ENCODE data around the gene ADPRM.
"Not testable (repeated sequence)": the region's sequence is repeated elsewhere in the genome, so short reads cannot be mapped to it uniquely, and the experiment has no call there.

DNA sequence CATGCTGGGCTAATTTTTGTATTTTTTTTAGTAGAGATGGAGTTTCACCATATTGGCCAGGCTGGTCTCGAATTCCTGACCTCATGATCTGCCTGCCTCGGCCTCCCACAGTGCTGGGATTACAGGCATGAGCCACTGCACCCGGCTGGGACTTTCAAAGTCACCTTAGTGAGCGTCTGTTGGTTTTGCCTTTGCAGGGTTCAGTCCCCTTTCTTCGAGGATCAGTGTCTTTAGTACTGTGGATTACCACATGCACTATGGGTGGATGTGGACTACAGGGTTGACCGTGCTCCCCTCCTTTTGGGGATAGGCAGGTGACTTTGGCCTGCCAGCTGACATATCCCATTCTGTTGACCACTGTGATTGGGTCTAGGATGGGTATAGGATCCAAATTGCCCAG, 34.7 kb downstream of the ADPRM start:
- TF ChIP-seq, protein P1, sequence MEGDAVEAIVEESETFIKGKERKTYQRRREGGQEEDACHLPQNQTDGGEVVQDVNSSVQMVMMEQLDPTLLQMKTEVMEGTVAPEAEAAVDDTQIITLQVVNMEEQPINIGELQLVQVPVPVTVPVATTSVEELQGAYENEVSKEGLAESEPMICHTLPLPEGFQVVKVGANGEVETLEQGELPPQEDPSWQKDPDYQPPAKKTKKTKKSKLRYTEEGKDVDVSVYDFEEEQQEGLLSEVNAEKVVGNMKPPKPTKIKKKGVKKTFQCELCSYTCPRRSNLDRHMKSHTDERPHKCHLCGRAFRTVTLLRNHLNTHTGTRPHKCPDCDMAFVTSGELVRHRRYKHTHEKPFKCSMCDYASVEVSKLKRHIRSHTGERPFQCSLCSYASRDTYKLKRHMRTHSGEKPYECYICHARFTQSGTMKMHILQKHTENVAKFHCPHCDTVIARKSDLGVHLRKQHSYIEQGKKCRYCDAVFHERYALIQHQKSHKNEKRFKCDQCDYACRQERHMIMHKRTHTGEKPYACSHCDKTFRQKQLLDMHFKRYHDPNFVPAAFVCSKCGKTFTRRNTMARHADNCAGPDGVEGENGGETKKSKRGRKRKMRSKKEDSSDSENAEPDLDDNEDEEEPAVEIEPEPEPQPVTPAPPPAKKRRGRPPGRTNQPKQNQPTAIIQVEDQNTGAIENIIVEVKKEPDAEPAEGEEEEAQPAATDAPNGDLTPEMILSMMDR (IDR thresholded peaks at IDR 0.05): not testable (repeated sequence)
- TF ChIP-seq POLR2A (IDR thresholded peaks at IDR 0.05): not testable (repeated sequence)

Data from heart left ventricle (tissue), 13 donors.